K562 (cell line): ENCODE data around the gene VPS35L. TPM values are rescaled to one million over a fixed set of nuclear protein-coding genes. Genes with fewer than 3 reads are reported as not detected.

ENCODE experiments used
- ATF7 ChIP-seq: fragments of 450-650 bp; IDR thresholded peaks from 2 replicates; pipeline ENCODE4 v1.7.1; 2014; ENCODE audit warnings: mild to moderate bottlenecking, moderate library complexity
- BHLHE40 ChIP-seq: IDR thresholded peaks from 2 replicates; pipeline ENCODE4 v1.6.1; 2011; ENCODE audit warnings: low read length, improper control_type of control experiment
- BRD9 ChIP-seq: fragments of 450-650 bp; IDR thresholded peaks from 2 replicates; pipeline ENCODE4 v1.6.1; 2018; ENCODE audit warnings: low read depth; ENCODE audit not compliant: partially characterized antibody
- E2F3 ChIP-seq: fragments of 250-450 bp; sonication (Bioruptor Pico); IDR thresholded peaks from 2 replicates; pipeline ENCODE4 v1.4.0; 2020; ENCODE audit warnings: mild to moderate bottlenecking
- FOXK2 ChIP-seq, 2 experiments: fragments of 450-650 bp; IDR thresholded peaks in 1 of 2; conservative IDR thresholded peaks in 1 of 2; 2 replicates each; pipeline ENCODE4 v1.6.1; 2016; ENCODE audit warnings: low read depth in 2 of 2, mild to moderate bottlenecking in 1 of 2
- KDM2B ChIP-seq: fragments of 250-450 bp; sonication (Bioruptor Pico); IDR thresholded peaks from 2 replicates; pipeline ENCODE4 v1.8.0; 2021; ENCODE audit warnings: mild to moderate bottlenecking, moderate library complexity
- KHSRP ChIP-seq: fragments of 450-650 bp; IDR thresholded peaks from 2 replicates; pipeline ENCODE4 v1.6.1; 2017
- NFATC3 ChIP-seq: fragments of 450-650 bp; IDR thresholded peaks from 2 replicates; pipeline ENCODE4 v1.6.1; 2017; ENCODE audit warnings: mild to moderate bottlenecking
- NFE2 ChIP-seq: IDR thresholded peaks from 2 replicates; pipeline ENCODE4 v1.6.1; 2014; ENCODE audit warnings: antibody characterized with exemption, low read depth
- NR2C1 ChIP-seq, 2 experiments: fragments of 450-650 bp; IDR thresholded peaks; 2 replicates each; pipeline ENCODE4 v1.6.1; 2017; ENCODE audit warnings: mild to moderate bottlenecking in 2 of 2, antibody characterized with exemption in 1 of 2, inconsistent platforms in 1 of 2, missing compliant biosample characterization in 1 of 2, missing genetic modification characterization in 1 of 2
- PKNOX1 ChIP-seq: fragments of 450-650 bp; IDR thresholded peaks from 2 replicates; pipeline ENCODE4 v1.6.1; 2016
- POLR2AphosphoS5 ChIP-seq: IDR thresholded peaks from 2 replicates; pipeline ENCODE4 v1.6.1; 2011; ENCODE audit warnings: mild to moderate bottlenecking, low read depth, low read length, moderate library complexity; ENCODE audit not compliant: control insufficient read depth, insufficient read depth
- RHOXF2B ChIP-seq: fragments of 250-450 bp; sonication (Bioruptor Pico); conservative IDR thresholded peaks from 2 replicates; pipeline ENCODE4 v1.5.1; 2021
- SIN3A ChIP-seq, 2 experiments: fragments of 150-350 bp in 1 of 2; IDR thresholded peaks; 2 replicates each; pipeline ENCODE4 v1.6.1; 2011 to 2016; ENCODE audit warnings: borderline replicate concordance in 2 of 2, low read depth in 2 of 2, low read length in 2 of 2, mild to moderate bottlenecking in 2 of 2, moderate library complexity in 2 of 2; ENCODE audit not compliant: control insufficient read depth in 1 of 2
- TRIM28 ChIP-seq: fragments of 450-650 bp; IDR thresholded peaks from 2 replicates; pipeline ENCODE4 v1.6.1; 2017
- ZBTB1 ChIP-seq: sonication (generic); formaldehyde crosslinking; IDR thresholded peaks from 2 replicates; pipeline ENCODE4 v1.8.1; 2023; ENCODE audit warnings: missing genetic modification reagents, low read depth, mild to moderate bottlenecking, borderline replicate concordance
- ZNF232 ChIP-seq: sonication (generic); formaldehyde crosslinking; IDR thresholded peaks from 2 replicates; pipeline ENCODE4 v1.8.0; 2022; ENCODE audit warnings: mild to moderate bottlenecking, missing genetic modification reagents
- ZNF318 ChIP-seq, 2 experiments: fragments of 450-650 bp; IDR thresholded peaks; 2 replicates each; pipeline ENCODE4 v1.6.1; 2016; ENCODE audit warnings: mild to moderate bottlenecking in 2 of 2, borderline replicate concordance in 1 of 2, low read depth in 1 of 2, moderate library complexity in 1 of 2
- polyA plus RNA-seq, 8 experiments: library from polyadenylated mRNA; depleted of rRNA in 4 of 8; stranded (reverse) in 5 of 8; unstranded in 3 of 8; fragments of >200 nt; fragmentation: Nextera tagmentation in 2 of 8; fragmentation: Illumina TruSeq in 1 of 8; extraction: Ambion mirVana in 2 of 8; extraction: Trizol in 1 of 8; gene quantifications; 2 replicates each; pipeline versions ENCODE4 v1.2.1 to v1.2.3, GENCODE V29; 2011 to 2014; ENCODE audit warnings: inconsistent platforms in 1 of 8, missing spikeins in 1 of 8
- total RNA-seq, 7 experiments: library from RNA; depleted of rRNA in 6 of 7; stranded (reverse); fragments of >200 nt in 6 of 7; fragmentation: Illumina TruSeq in 2 of 7; extraction: Trizol in 2 of 7; gene quantifications; 2 replicates each; pipeline versions ENCODE4 v1.2.1 to v1.2.3, GENCODE V29; 2011 to 2021; ENCODE audit warnings: low replicate concordance in 1 of 7

The VPS35L gene
- total and polyA plus RNA-seq, 9 of the 15 experiments (the other 6 are each of a cell fraction or from before 2014, with no cell fraction given): 10.2 to 30.4 (median 20.1) TPM

- TF ChIP-seq NFATC3 (0 out of 2 replicates have a peak, but pooled peaks have one; percentile 29), NFE2 (peak; percentile 76), E2F3 (CRISPR knock-in tag) (no peak), POLR2AphosphoS5 (peak; percentile 89), RHOXF2B (CRISPR knock-in tag) (no peak), ATF7 (peak; percentile 66), FOXK2 (conservative IDR thresholded peaks at IDR 0.05 in 1 of 2, IDR thresholded peaks at IDR 0.05 in 1 of 2; ENCODE audit: low read depth in 2 of 2) (0 out of 4 replicates have a peak, but pooled peaks of 1 of the 2 experiments have one; percentile 26), SIN3A (IDR thresholded peaks at IDR 0.05; ENCODE audit: borderline replicate concordance in 2 of 2, control insufficient read depth in 1 of 2, low read depth in 2 of 2, low read length in 2 of 2) (no peak), NR2C1 (IDR thresholded peaks at IDR 0.05) (peak; percentile 25; the same call in 1 of the 2 replicates), NR2C1 (tag; IDR thresholded peaks at IDR 0.05) (peak; percentile 52; the same call in 1 of the 2 replicates), ZNF318 (IDR thresholded peaks at IDR 0.05; ENCODE audit: borderline replicate concordance in 1 of 2, low read depth in 1 of 2) (peak in 1 of 2 experiments; percentile 80; a peak in 2 of 4 replicates), TRIM28 (no peak), ZBTB1 (CRISPR knock-in tag) (no peak), KDM2B (CRISPR knock-in tag) (no peak), BRD9 (peak; percentile 85), BHLHE40 (peak; percentile 87), PKNOX1 (peak; percentile 92), ZNF232 (CRISPR knock-in tag) (no peak), KHSRP (peak; percentile 57; the same call in 1 of the 2 replicates)
Observed at GRCh38 chr16:19520861-19521331, 34.6 kb upstream of the VPS35L start (continued).
